Measurements from ENCODE around the gene PTX3.

The PTX3 gene

GRCh38 chr3:157471064-157471463 is 34.4 kb downstream of the PTX3 start:
- intact Hi-C loops (cut with DNase I): no loop called here
- no peak for DNase-seq

GRCh38 chr3:157472648-157473047 is 36.0 kb downstream of the PTX3 start:
- intact Hi-C loops (cut with DNase I): no loop called here
- no peak for DNase-seq

GRCh38 chr3:157475921-157476414 is 39.3 kb downstream of the PTX3 start:
- intact Hi-C loops (cut with DNase I): no loop called here
- no peak for DNase-seq

DNA sequence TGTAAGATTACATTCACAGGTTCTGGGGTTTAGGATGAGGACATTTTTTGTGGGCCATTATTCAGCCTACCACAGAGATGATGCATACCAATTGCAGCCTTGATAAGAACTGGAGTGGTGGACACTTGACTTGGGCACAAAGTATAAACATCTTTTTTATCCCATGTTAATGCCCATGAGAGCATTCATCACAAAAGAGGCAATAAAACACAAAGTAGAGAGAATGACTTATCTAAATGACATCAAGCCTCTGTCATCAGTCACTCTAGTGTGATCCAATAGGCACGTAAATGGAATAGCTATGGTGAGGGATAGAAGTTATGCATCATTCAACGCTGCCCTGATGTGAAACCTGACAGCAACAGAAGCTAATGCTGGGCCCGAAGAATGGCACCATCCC is 40.8 kb downstream of the PTX3 start:
- intact Hi-C loops (cut with DNase I): no loop called here
- no peak for DNase-seq

- intact Hi-C loops (cut with DNase I): no loop called here
- no peak for DNase-seq
These were observed 43.0 kb downstream of the PTX3 start for GRCh38 chr3:157479464-157480243.

- intact Hi-C loops (cut with DNase I): no loop called here
- no peak for DNase-seq
These were observed 50.7 kb downstream of the PTX3 start for GRCh38 chr3:157487339-157487738.

- no peak for DNase-seq
- intact Hi-C loops (cut with DNase I): no loop called here
These were observed 51.5 kb downstream of the PTX3 start for GRCh38 chr3:157488144-157488543.

GRCh38 chr3:157491136-157491535 is 54.5 kb downstream of the PTX3 start:
- no peak for DNase-seq
- intact Hi-C loops (cut with DNase I): no loop called here
